ENCODE data around the gene SDF4.
"Not testable (repeated sequence)": the region's sequence is repeated elsewhere in the genome, so short reads cannot be mapped to it uniquely, and the experiment has no call there.

SDF4 gene

GRCh38 chr1:1253314-1253713 is 21.5 kb upstream of the SDF4 start:
- no peak overlapping the region for H3K27ac ChIP-seq
- TF ChIP-seq CTCF (conservative IDR thresholded peaks at IDR 0.05): no peak

- peak overlapping the region; percentile 18; the same call in 1 of the 2 replicates for H3K27ac ChIP-seq
- no peak for TF ChIP-seq CTCF (conservative IDR thresholded peaks at IDR 0.05)
Measured at GRCh38 chr1:1250786-1251284, 19.0 kb upstream of the SDF4 start.

GRCh38 chr1:1248009-1248913 is 16.5 kb upstream of the SDF4 start:
- H3K27ac ChIP-seq: not testable (repeated sequence)

GRCh38 chr1:1247341-1247913 is 15.6 kb upstream of the SDF4 start:
- H3K27ac ChIP-seq: no peak overlapping the region
- no peak for TF ChIP-seq CTCF (conservative IDR thresholded peaks at IDR 0.05)

GRCh38 chr1:1246577-1247340 is 15.0 kb upstream of the SDF4 start, which contains the start of gene C1QTNF12:
Gene C1QTNF12, minus strand, starts transcription at chr1:1246722. Its CDS starts 32 bp downstream, at chr1:1246690.
- H3K27ac ChIP-seq: no peak within 1 kb of the TSS
- TF ChIP-seq CTCF (conservative IDR thresholded peaks at IDR 0.05): no peak

GRCh38 chr1:1245817-1246576 is 14.2 kb upstream of the SDF4 start:
- no peak for TF ChIP-seq CTCF (conservative IDR thresholded peaks at IDR 0.05)
- H3K27ac ChIP-seq: no peak overlapping the region

GRCh38 chr1:1245178-1245816 is 13.5 kb upstream of the SDF4 start:
- no peak for TF ChIP-seq CTCF (conservative IDR thresholded peaks at IDR 0.05)

More at GRCh38 chr1:1245178-1245816, 13.5 kb upstream of the SDF4 start:
- no peak overlapping the region for H3K27ac ChIP-seq

Data from VCaP (cell line).